HG03196 (cell line): ENCODE measurements around the gene TANC1.

ENCODE experiments used
- ATAC-seq: cut with Tn5 transposase; IDR thresholded peaks from one replicate; pipeline ENCODE4 v1.9.1; 2021; ENCODE audit not compliant: unreplicated experiment

The TANC1 gene

DNA sequence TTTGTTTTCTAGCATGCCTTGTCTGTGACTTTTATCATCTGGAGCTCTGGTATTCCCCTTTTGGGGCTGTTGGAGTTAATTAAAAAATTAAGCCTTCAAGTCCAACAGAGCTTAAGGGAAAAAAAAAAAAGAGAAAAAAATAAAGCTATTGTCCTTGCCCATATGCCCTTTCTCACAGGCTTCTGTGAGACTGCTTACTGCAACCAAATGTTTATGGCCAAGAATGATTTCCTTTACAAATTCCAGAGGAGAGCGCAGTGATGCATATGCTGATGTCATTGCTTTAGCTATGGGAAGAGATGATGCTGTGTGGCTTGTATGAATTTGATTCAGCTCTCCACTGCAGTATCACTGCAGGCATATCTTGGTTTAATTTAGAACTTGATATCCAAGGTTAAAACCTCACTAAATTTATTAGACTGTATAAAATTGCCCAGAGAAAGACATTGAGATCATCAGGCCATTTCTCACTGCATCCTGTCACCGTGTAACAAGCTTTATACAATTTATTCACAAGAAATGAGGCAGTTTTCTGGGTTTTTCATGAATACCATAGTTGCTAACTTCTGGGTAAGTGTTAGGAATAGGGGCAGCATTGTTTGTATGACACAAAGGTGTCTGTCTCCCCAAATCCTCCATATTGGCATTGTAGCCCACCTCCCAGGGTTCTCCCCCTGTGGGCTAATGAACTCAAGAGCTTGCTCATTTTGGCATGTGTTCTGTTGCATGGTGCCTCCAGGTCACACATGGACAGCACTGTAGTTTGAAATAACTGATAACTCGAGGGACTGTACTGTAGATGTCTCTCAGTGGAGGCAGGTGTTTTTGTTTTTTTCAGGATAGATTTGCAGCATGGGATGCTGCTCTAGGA lies 85.0 kb downstream of the TANC1 start:
- no peak for ATAC-seq

DNA sequence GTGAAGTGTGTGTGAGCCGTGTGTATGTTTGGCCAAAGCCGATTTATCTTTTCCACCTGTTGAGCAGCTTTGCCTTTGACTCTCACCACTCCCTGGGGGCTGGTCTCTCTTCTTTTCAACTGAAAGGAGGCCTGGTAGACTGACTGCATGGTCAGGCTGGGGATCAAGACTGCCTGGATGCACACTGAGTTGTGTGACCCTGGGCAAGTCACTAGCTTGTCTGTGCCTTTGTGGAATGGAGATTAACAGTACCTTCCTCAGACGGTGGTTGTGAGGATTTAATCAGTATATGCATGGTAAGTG lies 85.5 kb downstream of the TANC1 start:
- no peak for ATAC-seq

DNA sequence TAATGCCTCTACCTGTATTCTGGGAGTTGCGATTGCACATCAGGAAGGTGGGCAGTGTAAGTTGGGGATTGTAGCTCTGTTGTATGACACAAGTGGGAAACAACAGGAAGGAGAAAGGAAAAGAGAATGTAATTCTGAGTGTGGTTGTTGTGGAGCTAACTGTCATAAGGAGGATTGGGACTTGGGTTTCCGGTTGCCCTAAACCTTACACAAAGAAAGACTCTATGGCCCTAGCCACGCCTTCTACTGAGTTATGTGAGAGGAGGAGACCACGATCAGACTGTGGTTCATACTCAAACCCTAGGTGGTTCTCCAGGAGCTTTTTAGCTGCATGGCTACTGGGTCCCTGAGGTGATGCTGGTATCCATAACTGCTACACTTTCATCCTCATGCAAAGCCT lies 86.5 kb downstream of the TANC1 start:
- ATAC-seq: no peak

DNA sequence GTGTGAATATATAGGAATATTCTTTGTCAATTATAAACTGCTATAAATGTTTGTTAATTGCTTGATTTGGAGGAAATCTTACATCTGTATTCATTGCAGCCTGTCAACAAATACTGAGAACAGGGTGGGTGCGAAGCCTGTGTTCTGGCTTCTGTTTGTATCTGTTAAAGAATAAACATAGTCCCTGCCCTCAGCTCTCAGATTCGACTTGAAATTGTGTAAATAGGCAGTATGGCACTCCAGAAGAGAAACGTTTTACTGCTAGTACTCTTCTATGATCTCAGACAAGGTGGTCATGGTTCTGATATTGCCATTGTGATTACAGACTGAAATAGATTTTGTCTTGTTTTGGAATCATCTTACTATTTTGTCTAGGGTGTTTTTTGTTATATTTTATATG lies 92.1 kb downstream of the TANC1 start:
- no peak for ATAC-seq

DNA sequence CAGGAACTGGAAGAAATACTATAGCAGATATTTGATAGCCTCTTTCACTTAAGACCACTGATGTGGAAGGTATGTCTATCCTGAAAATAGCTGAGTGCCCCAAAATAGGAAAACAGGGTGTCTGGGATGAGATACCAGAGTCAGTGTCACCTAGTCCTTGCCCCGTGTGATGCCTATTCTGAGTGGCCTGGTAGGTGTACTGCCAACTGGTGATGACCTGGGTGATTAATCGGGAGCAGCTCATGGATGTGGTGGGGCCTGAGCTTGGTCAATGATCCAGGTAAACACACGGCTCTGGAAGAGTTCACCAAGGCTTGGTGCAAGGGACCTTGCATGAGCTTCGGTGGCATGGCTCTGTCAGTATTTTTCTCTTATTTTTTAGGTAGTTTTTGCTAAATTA lies 95.2 kb downstream of the TANC1 start:
- no peak for ATAC-seq

DNA sequence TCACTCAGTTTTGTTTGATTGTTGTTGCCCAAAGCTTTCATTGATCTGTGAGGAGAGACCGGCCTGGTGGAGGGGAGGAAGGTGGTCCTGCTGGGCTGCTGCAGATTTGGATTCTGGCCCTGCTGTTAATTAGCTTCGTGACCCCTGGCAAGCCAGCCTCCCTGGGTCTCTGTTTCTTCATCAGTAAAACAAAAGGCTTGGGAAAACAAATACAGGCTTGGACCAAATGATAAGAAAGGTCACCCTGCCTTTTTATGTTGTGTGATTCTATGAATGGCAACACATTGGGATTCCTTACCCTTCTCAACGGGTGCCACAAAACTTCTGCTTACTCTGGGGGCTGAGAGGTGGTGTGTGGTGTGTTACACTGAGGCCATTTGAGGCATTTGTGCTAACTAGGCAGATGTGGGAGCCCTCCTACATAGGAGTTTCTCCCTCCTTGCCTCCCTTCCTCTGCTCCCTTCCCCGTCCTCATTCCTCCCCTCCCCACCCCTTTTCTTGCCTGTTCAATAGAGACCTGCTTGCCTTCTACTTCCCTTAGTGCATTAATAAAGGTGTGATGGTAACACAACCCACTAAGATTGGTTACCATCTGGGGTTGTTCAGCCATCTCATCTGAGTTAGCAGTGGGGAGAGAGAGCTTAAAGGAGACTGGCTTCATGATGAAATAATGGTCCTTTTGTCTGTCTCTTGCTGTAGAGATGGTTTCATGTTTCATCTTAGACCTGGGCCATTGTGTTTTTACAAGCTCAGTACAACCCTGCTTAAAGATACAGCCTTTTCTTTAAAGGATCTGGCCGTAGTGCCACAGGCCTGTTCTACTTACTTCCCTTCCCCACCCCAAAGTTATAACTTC lies 96.2 kb downstream of the TANC1 start:
- ATAC-seq: no peak

DNA sequence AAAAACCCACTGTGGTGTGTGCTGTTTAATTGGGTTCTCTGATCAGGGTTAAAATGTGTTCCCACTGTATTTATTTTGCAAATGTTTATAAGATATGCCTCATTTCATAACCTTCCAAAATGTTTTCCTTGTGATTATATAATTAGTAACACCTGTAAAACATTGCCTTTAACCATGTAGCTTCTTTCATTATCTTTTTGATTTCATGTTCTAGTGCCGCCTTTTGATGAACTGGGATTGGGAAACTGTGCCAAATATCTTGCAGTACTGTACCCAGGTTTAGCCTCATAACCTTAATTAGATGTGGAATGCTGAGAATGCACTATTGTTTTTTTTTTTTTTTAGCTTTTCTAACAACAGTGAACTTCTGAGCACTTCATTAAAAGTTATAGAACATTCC lies 96.9 kb downstream of the TANC1 start:
- ATAC-seq: no peak

DNA sequence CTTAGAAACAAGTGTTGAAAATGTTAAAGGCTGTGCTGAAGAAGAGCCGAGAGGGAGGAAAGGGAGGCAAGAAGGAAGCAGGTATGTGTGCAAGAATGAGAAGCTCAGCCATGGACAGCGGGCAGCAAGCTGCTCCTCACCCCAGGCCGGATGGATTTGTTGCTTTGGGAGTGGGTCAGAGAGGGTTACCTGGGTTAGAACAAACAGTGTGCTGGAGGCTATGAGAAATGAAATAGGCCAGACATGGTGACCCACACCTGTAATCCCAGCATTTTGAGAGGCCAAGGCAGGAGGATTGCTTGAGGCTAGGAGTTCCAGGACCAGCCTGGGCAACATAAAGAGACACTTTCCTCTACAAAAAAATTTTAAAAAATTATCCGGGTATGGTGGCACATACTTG lies 97.5 kb downstream of the TANC1 start:
- ATAC-seq: no peak

DNA sequence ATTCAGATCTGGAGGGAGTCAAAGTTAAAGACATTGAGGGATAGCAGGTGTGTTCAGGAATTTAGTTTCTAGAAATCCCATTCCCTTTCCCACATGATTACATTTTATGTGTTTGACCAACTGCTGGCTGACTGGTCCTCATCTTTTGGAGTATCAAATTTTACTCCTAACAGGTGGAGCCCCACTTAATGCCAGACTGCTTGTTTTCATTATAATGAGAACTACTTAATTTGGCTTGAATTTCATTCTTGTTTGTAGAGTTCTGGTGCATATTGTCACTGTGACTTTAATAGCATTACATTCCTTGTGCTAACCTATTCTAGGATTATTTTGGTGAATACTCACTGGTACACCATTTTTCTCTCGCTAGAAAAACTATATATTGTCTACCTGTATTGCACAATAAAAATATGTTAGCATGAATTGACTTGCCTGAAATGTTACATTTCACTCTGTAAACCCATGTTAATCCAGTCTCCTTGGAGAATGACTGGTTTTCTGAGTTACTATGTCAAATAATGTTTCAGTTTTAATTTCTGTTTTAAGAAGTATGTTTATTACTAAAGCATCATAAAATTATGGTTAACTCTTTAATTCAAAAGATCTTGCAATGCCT lies 98.2 kb downstream of the TANC1 start:
- no peak for ATAC-seq

DNA sequence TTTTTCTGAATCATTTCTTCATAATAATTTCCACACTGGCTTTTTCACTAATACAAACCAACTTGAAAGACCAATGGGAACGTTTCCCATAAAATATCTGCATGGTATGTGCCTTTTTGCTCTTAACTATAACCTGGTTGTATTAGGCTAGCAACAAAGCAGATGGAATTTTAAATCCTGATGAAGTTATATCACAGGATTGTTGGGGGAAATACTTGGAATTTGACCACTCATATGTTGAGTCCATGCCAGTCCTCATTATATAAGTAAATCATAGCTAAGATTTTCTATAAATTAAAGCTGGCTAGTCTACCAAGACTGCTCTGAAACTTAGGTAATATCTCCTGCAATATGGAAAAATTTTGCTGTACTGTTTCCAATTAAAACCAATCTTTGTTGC lies 99.5 kb downstream of the TANC1 start:
- ATAC-seq: no peak

DNA sequence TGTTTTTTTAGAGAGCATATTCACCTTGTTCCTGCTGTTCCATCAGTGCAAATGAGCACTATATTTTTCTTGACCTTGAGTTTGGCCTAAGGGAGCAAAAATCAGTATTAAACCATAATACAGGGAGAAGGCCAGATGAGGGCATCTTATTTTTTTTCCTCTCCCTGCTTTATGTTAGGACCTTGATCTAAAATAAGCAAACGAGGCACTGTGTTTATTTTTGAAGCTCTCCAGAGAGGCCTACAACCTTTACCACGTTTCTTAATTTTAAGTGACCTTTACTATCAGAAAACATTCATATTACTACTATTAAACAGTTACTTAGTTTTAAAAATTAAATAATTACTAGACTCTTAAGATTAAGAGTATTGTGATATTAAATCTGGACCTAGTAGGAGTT lies 100.8 kb downstream of the TANC1 start:
- no peak for ATAC-seq

DNA sequence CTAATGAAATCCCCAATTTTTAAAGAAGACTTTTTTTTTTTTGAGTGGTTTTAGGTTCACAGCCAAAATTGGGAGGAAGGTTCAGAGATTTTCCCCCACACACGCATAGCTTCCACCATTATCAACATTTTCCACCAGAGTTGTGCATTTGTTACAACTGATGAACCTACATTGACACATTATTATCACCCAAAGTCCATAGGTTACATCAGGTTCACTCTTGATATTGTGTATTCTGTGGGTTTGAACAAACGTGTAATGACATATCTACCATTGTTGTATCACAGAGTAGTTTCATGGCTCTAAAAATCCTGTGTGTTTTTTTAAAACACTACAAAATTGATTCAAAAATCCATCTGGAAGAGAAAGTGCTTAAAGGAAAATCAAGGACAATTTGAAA lies 101.8 kb downstream of the TANC1 start:
- ATAC-seq: no peak

DNA sequence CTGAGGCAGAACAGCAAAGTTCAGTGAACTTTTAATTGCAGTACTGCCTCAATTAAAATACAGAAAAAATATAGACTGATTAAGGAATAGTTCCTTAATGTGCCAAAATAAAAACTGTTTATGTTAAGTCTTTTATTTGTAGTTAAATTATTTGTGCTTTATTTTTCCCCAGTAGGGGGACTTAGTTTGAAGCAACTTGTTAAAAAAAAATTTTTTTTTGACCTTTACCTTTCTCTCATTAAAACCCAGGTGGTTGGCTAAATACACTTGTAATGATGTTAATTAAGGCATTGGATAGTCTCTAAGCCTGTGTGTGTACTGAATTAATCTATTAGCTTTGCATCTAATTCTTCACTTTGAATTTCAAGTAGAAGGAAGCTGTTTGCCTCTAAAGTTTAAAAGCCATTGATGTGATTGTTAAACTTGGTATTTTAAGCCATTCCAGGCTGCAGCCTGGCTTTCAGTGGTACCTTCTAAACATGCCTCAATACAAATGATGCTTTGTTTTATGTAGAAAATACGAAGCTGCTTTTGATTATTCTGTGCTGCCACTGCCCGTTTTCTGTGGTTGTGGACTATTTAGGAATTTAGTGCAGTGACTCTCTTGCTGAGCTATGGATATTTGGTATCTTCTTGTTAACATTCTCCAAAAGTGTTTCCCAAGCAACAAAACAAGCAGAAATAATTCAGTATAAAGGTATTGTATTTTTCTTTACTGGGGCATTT lies 102.9 kb downstream of the TANC1 start:
- ATAC-seq: no peak

DNA sequence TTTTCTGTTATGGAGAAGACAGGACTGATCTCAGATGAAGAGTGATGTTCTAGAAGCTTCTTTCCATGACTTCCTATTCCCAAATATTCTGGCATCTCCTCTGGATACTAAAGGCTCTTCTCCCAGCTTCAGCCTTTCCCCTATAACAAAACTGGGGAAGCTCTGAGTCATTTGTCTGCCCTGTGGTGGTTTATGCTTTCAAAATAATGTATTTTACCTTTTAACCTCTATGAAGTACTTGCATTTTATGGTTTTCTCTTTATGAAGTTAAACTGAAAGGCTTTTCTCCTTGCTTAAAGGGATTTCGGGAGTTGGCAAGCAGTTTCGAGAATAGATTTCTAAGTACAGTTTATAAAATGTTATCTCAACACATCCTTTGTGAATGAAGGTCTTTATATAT lies 104.4 kb downstream of the TANC1 start:
- ATAC-seq: no peak

DNA sequence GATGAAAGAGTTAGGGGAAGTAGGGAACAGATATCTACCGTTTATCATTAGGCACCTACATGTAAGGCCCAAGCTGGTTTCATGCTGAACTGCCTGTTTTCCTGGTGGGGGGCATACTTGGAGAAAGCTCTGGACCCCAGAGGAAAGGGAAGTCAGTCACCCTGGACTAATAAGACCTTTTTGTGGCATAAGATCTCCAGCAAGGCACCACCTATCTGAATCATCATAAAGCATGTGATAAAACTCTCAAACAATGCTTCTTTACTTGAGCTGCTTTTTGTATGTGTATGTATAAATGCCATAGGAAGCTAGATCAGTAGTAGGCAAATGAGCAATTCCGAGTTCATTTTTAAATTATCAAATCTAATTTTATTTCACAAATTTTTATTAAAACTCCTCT lies 104.8 kb downstream of the TANC1 start:
- ATAC-seq: no peak

DNA sequence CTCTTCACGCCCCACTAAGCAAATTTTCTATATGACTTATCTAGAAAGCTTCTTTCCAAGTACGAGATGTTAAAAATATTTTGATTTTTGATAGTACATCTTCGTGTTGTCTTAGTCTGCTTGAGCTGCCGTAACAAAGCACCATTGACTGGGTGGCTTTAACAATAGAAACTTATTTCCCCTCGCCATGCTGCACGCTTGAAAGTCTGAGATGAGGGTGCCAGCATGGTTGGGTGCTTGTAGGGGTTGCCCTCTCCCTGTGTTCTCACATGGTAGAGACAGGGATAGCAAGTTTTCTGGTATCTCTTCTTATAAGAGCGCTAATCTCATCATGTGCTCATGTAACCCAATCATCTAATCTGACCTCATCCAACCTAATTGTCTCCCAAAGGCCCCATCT lies 106.2 kb downstream of the TANC1 start:
- no peak for ATAC-seq

DNA sequence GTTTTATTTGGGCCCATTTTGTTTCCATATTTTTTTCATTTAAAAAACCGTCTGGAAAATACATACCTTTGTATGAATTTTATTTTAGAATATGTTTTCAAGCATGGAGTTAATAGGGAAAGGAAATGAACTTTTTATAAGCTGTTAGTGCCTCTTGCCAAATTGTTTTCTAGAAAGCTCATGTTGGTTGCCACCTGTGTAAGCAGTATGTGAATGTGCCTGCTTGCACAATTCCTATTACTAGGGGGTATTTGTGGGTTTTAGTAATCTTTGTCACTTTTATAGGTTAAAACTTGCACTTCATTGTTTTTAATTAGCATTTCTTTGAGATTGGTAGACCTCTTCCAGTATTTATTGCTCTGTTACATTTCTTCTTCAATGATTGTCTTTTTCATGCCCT lies 107.3 kb downstream of the TANC1 start:
- ATAC-seq: no peak

DNA sequence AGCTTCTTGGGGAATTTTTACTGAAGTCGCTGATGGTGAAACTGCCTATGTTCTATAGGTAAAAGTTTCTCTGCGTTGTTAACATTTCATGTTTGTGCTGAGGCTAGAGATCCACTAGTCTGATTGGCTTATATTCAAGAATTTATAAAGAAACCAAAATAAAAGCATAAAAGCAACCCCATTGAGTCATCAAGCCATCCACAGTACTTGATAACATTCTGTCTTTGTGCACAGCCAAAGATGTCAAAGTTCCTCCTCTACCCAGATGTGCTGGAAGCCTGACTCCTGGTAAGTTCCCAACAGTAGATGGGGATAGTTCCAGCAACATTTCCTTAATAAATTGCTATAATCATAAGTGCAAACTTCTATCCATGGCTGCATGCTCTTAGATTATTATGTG lies 107.8 kb downstream of the TANC1 start:
- ATAC-seq: no peak

DNA sequence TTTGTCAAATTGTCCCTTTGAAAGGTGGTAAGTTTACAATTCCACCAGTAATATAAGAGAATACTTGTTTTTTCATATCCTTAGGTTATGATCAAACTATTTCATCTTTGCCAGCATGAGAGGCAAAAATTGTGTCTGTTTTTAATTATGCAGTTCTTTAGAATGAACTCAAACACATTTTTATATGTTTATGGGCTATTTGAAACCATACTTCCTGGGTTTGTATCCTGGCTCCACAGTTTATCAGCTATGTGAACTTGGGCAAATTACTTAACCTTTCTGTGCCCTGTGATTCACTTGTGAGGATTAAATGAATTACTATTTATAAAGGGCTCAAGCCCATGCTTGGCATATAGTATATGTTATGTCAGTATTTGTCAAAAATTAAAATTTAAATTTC lies 109.4 kb downstream of the TANC1 start:
- ATAC-seq: no peak

DNA sequence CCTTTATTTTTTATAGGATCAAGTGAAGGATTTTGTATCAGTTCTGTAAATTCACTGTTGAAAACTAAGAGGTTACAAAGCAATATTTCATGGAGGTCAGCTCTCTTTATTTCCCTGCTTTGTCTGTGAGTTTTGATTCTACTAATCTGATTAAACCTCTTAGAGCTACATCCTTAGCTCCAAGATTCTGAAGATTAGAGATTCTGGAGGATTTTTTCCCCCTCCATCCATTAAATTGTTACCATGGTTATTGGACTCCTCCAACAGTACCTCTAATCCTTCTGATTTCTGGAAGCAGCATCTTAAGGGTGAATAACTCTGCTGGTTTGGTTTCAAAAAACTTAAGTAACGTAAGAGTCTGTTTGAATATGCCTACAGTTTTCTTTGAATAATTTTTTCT lies 110.0 kb downstream of the TANC1 start:
- ATAC-seq: no peak

DNA sequence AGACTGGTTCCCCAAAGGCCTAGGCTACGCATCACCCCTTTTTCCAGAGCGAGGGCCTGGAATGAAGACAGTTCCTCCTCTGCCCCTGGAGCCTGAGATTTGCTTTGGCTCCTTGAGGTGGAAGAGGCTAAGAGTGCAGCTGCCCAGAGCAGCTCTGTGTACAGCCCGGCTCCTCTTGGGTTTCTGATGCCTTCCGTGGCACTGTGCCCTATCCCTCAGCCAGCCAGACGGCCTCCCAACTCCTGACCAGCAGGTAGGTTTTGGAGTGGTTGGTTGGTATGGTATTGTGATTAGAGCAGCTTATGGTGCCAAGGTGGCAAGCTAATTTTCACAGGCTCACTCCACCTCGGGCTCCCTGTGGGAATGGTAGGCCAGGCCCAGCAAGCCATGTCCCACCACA lies 112.2 kb downstream of the TANC1 start:
- ATAC-seq: no peak
